Activated CD8-positive, alpha-beta memory T cell treated with anti-CD3 and anti-CD28 coated beads, Interleukin-2, amount 50 U/mL, for 4 hours (primary cell): ENCODE data around the gene DDX23.
"Not testable (repeated sequence)": the region's sequence is repeated elsewhere in the genome, so short reads cannot be mapped to it uniquely, and the experiment has no call there.

Source experiments
- DNase-seq: peaks from one replicate; pipeline ENCODE4 v3.0.0-alpha.2; 2020

DDX23 gene

GRCh38 chr12:48851883-48852733 lies at the start of gene DDX23:
Gene DDX23 (minus strand): TSS chr12:48852163. CDS start chr12:48845782, 6,381 bp downstream.
- peak; percentile 89 for DNase-seq

GRCh38 chr12:48901278-48901677 lies 49.3 kb upstream of the DDX23 start:
- DNase-seq, result no peak

GRCh38 chr12:48899651-48900050 lies 47.7 kb upstream of the DDX23 start:
- DNase-seq, result no peak

- DNase-seq, result no peak
Measured at GRCh38 chr12:48894271-48894670, 42.3 kb upstream of the DDX23 start.

- peak; percentile 74 for DNase-seq
Measured at GRCh38 chr12:48890657-48891418, 38.9 kb upstream of the DDX23 start.

GRCh38 chr12:48889679-48890078 lies 37.7 kb upstream of the DDX23 start:
- DNase-seq, result no peak

GRCh38 chr12:48883305-48884161 lies 31.6 kb upstream of the DDX23 start:
- no peak for DNase-seq

- no peak for DNase-seq
Measured at GRCh38 chr12:48882972-48883304, 31.0 kb upstream of the DDX23 start.

GRCh38 chr12:48882315-48882687 lies 30.3 kb upstream of the DDX23 start:
- no peak for DNase-seq

- no peak for DNase-seq
Measured at GRCh38 chr12:48881686-48882314, 29.8 kb upstream of the DDX23 start.

- no peak for DNase-seq
Measured at GRCh38 chr12:48880647-48881046, 28.7 kb upstream of the DDX23 start.

- DNase-seq, result no peak
Measured at GRCh38 chr12:48878548-48878947, 26.6 kb upstream of the DDX23 start.

GRCh38 chr12:48875944-48876515 lies 24.1 kb upstream of the DDX23 start:
- no peak for DNase-seq

- not testable (repeated sequence) for DNase-seq
Measured at GRCh38 chr12:48873534-48873933, 21.6 kb upstream of the DDX23 start.

GRCh38 chr12:48873096-48873495 lies 21.1 kb upstream of the DDX23 start:
- no peak for DNase-seq

GRCh38 chr12:48869191-48869590 lies 17.2 kb upstream of the DDX23 start:
- DNase-seq, result no peak

- DNase-seq, result no peak
Measured at GRCh38 chr12:48868451-48868850, 16.5 kb upstream of the DDX23 start.

GRCh38 chr12:48866052-48866711 lies 14.2 kb upstream of the DDX23 start:
- no peak for DNase-seq

GRCh38 chr12:48865281-48866051 lies 13.5 kb upstream of the DDX23 start, which contains the start of gene RND1:
Gene RND1 (minus strand): TSS chr12:48865870. CDS start chr12:48865767, 103 bp downstream.
- DNase-seq, result peak; percentile 80

GRCh38 chr12:48863291-48863690 lies 11.3 kb upstream of the DDX23 start:
- no peak for DNase-seq

- DNase-seq, result no peak
Measured at GRCh38 chr12:48862760-48863159, 10.8 kb upstream of the DDX23 start.
